Smooth muscle cell (in vitro differentiated cells): ENCODE measurements around the gene FTO. TPM values are rescaled to one million over a fixed set of nuclear protein-coding genes. Genes with fewer than 3 reads are reported as not detected.

Experiments
- DNase-seq: peaks from one replicate; lab custom pipeline; 2025; ENCODE audit not compliant: unreplicated experiment; lab: John Stamatoyannopoulos, UW
- H2AFZ ChIP-seq: fragments of 200-600 bp; sonication (generic); 2 replicates; pipeline ENCODE4 v1.6.0; 2016; ENCODE audit warnings: antibody characterized with exemption, low read depth, mild to moderate bottlenecking
- H3F3A ChIP-seq: fragments of 200-600 bp; sonication (generic); 2 replicates; pipeline ENCODE4 v1.6.0; 2017; ENCODE audit warnings: antibody characterized with exemption, low read depth
- H3K27ac ChIP-seq: fragments of 200-600 bp; sonication (generic); 2 replicates; pipeline ENCODE4 v1.5.1; 2016; ENCODE audit warnings: low read depth, mild to moderate bottlenecking
- H3K27me3 ChIP-seq: fragments of 200-600 bp; sonication (generic); 2 replicates; pipeline ENCODE4 v1.6.1; 2016; ENCODE audit warnings: low read depth, mild to moderate bottlenecking
- H3K36me3 ChIP-seq: fragments of 200-600 bp; sonication (generic); 2 replicates; pipeline ENCODE4 v1.5.1; 2016; ENCODE audit warnings: low read depth
- H3K4me1 ChIP-seq: fragments of 200-600 bp; sonication (generic); 2 replicates; pipeline ENCODE4 v1.5.1; 2016; ENCODE audit warnings: low read depth
- H3K4me2 ChIP-seq: fragments of 200-600 bp; sonication (generic); 2 replicates; pipeline ENCODE4 v1.6.0; 2016; ENCODE audit warnings: mild to moderate bottlenecking
- H3K4me3 ChIP-seq: fragments of 200-600 bp; sonication (generic); 2 replicates; pipeline ENCODE4 v1.5.1; 2016; ENCODE audit warnings: mild to moderate bottlenecking
- H3K79me2 ChIP-seq: fragments of 200-600 bp; sonication (generic); 2 replicates; pipeline ENCODE4 v1.6.0; 2016; ENCODE audit warnings: low read depth, mild to moderate bottlenecking
- H3K9ac ChIP-seq: fragments of 200-600 bp; sonication (generic); 2 replicates; pipeline ENCODE4 v1.6.0; 2016; ENCODE audit warnings: low read depth
- H3K9me3 ChIP-seq: fragments of 200-600 bp; sonication (generic); replicated peaks from 2 replicates; pipeline ENCODE4 v1.5.1; 2016; ENCODE audit warnings: low read depth
- H4K20me1 ChIP-seq: fragments of 200-600 bp; sonication (generic); 2 replicates; pipeline ENCODE4 v1.6.0; 2016; ENCODE audit warnings: low read depth
- WGBS: methylation state at CpG from one replicate; pipeline ENCODE4 v1.1.7; 2016; ENCODE audit warnings: low lambda C conversion rate; 5-methylcytosine and 5-hydroxymethylcytosine counted together
- polyA plus RNA-seq: library from polyadenylated mRNA; unstranded; fragments of >200 nt; fragmentation: Nextera tagmentation; extraction: Ambion mirVana; gene quantifications from 2 replicates; pipeline ENCODE4 v1.2.1, GENCODE V29; 2016
- total RNA-seq: library from RNA; depleted of rRNA; stranded (reverse); fragments of >200 nt; gene quantifications from 2 replicates; pipeline ENCODE4 v1.2.3, GENCODE V29; 2014
- TF ChIP-seq, protein P1 (sequence below): fragments of 200-600 bp; sonication (generic); IDR thresholded peaks from 2 replicates; pipeline ENCODE4 v1.5.1; 2017; ENCODE audit warnings: borderline replicate concordance, mild to moderate bottlenecking, antibody characterized with exemption; ENCODE audit not compliant: insufficient read depth, poor library complexity, severe bottlenecking

The FTO gene
- total and polyA plus RNA-seq, 2 experiments from 2014 or later, result 81.1 to 89.9 TPM

DNA sequence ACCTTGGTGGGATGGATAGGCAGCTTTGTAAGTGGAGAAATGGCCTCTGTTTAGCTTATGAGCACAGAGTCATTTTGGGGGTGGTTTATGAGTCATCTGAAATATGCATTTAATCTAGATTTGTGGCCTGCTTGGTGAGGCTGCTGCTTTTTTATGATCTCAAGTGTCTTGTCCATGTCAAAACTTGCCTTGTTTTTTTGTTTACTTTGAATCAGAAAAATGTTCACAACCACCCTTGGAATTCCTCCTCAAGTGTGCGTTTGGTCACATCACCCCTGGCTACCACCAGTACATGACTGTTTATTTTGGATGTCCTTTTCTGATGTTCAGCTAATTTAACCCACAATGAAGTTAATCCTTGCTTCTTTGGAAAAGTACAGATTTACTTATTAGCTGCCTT lies 64.6 kb downstream of the FTO start:
- no peak for DNase-seq
- Histone ChIP-seq H3K27me3 (no peaks in the 10 kb centered on the region), H3F3A (peaks cover 7% of the 10 kb centered on the region), H3K79me2 (peaks cover 40% of the 10 kb centered on the region), H4K20me1 (peaks cover 8% of the 10 kb centered on the region), H3K27ac (peak overlapping the region; percentile 86), H3K36me3 (no peaks in the 10 kb centered on the region), H3K9me3 (no peaks in the 10 kb centered on the region), H3K4me2 (peak overlapping the region; percentile 47), H3K4me1 (peaks cover 31% of the 10 kb centered on the region), H2AFZ (no peak overlapping the region), H3K4me3 (no peak overlapping the region), H3K9ac (peak overlapping the region; percentile 67)
- TF ChIP-seq, protein P1, sequence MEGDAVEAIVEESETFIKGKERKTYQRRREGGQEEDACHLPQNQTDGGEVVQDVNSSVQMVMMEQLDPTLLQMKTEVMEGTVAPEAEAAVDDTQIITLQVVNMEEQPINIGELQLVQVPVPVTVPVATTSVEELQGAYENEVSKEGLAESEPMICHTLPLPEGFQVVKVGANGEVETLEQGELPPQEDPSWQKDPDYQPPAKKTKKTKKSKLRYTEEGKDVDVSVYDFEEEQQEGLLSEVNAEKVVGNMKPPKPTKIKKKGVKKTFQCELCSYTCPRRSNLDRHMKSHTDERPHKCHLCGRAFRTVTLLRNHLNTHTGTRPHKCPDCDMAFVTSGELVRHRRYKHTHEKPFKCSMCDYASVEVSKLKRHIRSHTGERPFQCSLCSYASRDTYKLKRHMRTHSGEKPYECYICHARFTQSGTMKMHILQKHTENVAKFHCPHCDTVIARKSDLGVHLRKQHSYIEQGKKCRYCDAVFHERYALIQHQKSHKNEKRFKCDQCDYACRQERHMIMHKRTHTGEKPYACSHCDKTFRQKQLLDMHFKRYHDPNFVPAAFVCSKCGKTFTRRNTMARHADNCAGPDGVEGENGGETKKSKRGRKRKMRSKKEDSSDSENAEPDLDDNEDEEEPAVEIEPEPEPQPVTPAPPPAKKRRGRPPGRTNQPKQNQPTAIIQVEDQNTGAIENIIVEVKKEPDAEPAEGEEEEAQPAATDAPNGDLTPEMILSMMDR, result no peak
- WGBS, result 0% methylated on average over 1 of the region's 1 CpG

DNA sequence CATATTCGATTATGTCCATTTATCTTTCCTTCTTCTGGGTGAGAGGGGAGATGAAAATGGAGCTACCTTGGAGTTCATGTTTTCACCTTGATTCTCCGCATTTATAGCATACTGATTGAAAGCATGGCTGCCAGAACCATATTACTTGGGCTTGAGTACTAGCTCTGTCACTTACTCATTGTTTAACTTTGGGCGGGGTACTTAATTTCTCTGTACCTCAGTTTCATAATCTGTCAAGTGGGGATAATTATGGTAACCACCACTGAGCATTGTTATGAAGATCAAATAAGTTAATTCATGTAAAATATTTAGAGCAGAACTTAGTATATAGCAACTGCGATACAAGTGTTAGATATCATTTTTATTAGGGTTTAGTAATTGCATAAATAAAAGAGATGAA lies 65.2 kb downstream of the FTO start:
- H3K9ac ChIP-seq, result peak overlapping the region; percentile 67
- H3K4me2 ChIP-seq, result peak overlapping the region; percentile 47
- no peaks in the 10 kb centered on the region for H3K36me3 ChIP-seq
- no peaks in the 10 kb centered on the region for H3K9me3 ChIP-seq
- H3K4me1 ChIP-seq, result peaks cover 36% of the 10 kb centered on the region
- peaks cover 3% of the 10 kb centered on the region for H4K20me1 ChIP-seq
- H3K27me3 ChIP-seq, result no peaks in the 10 kb centered on the region
- peak overlapping the region; percentile 86 for H3K27ac ChIP-seq
- no peak overlapping the region for H3K4me3 ChIP-seq
- WGBS, result 89% methylated on average over 4 of the region's 4 CpGs
- H3K79me2 ChIP-seq, result peaks cover 34% of the 10 kb centered on the region
- TF ChIP-seq, protein P1, result no peak
- H2AFZ ChIP-seq, result no peak overlapping the region
- DNase-seq, result no peak
- peaks cover 7% of the 10 kb centered on the region for H3F3A ChIP-seq

DNA sequence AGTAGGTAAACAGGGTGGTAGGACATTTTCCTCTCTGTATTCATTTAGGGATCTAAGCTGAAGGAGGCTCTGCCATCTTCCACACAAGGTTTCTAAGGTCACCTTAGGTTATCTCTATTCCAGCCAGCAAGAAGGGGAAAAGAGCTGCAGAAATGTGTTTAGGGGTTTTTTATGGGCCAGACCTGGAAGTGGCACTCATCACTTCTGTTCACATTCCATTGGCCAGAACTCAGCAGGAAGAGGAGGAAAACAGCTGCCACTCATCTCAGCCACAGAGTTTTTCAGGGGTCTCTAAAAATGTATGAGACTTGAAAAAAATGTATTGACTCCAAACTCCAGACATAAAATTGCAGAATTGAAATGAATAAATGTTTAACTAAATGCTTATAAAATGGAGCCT lies 65.8 kb downstream of the FTO start:
- no peaks in the 10 kb centered on the region for H3K36me3 ChIP-seq
- no peaks in the 10 kb centered on the region for H3K9me3 ChIP-seq
- H3K4me1 ChIP-seq, result peaks cover 40% of the 10 kb centered on the region
- H3K27me3 ChIP-seq, result no peaks in the 10 kb centered on the region
- peaks cover 29% of the 10 kb centered on the region for H3K79me2 ChIP-seq
- DNase-seq, result no peak
- H4K20me1 ChIP-seq, result peaks cover 3% of the 10 kb centered on the region
- peak overlapping the region; percentile 47 for H3K4me2 ChIP-seq
- H2AFZ ChIP-seq, result no peak overlapping the region
- peaks cover 7% of the 10 kb centered on the region for H3F3A ChIP-seq
- TF ChIP-seq, protein P1, result no peak
- peak overlapping the region; percentile 86 for H3K27ac ChIP-seq
- no peak overlapping the region for H3K4me3 ChIP-seq
- no peak overlapping the region for H3K9ac ChIP-seq

DNA sequence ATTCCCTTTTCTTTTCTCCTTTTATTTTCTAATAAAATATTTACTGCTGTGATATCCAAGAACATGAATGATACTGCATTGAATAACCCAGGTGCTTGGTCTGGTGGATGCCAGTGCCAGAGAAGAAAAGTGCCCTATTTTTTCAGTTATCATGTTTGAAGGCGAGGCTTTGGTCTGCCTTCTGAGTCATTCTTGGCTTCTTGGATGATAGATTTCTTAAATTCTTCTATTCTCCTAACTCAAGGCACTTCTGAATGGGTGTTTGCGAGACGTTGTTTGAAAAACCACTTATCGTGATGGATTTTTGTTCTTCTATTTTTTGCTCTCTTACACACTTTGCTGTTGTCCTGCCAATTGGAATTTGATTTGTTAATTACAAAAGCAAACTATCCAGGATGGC lies 66.7 kb downstream of the FTO start:
- H3K36me3 ChIP-seq, result no peaks in the 10 kb centered on the region
- WGBS, result 47% methylated on average over 4 of the region's 4 CpGs
- TF ChIP-seq, protein P1, result no peak
- H3K27me3 ChIP-seq, result no peaks in the 10 kb centered on the region
- H3K4me3 ChIP-seq, result no peak overlapping the region
- peaks cover 47% of the 10 kb centered on the region for H3K4me1 ChIP-seq
- DNase-seq, result no peak
- H4K20me1 ChIP-seq, result peaks cover 3% of the 10 kb centered on the region
- peaks cover 25% of the 10 kb centered on the region for H3K79me2 ChIP-seq
- H3K4me2 ChIP-seq, result peak overlapping the region; percentile 47
- no peaks in the 10 kb centered on the region for H3K9me3 ChIP-seq
- H3F3A ChIP-seq, result peaks cover 15% of the 10 kb centered on the region
- peak overlapping the region; percentile 86 for H3K27ac ChIP-seq
- no peak overlapping the region for H2AFZ ChIP-seq
- no peak overlapping the region for H3K9ac ChIP-seq
